CD14-positive monocyte (primary cell): Measurements from ENCODE around the gene ATXN7L1. TPM values are rescaled to one million over a fixed set of nuclear protein-coding genes. Genes with fewer than 3 reads are reported as not detected.
"Not testable (repeated sequence)": the region's sequence is repeated elsewhere in the genome, so short reads cannot be mapped to it uniquely, and the experiment has no call there.

ENCODE experiments used
- DNase-seq, 3 donors: peaks; one replicate each; pipeline ENCODE4 v3.0.0-alpha.2; 2011 to 2022
- H2AFZ ChIP-seq: 2 replicates; pipeline ENCODE4 v1.6.0; 2012; ENCODE audit warnings: mild to moderate bottlenecking, low read depth, low read length, inconsistent platforms; ENCODE audit not compliant: insufficient read depth, poor library complexity, severe bottlenecking
- H3K27ac ChIP-seq, 2 donors: 1 replicate in 1 of 2; 2 replicates in 1 of 2; pipeline ENCODE4 v1.5.1; 2012 to 2013; ENCODE audit warnings: low read length in 2 of 2, control low read depth in 1 of 2, inconsistent platforms in 1 of 2, low read depth in 1 of 2, mild to moderate bottlenecking in 1 of 2
- H3K27me3 ChIP-seq, 2 donors: one replicate each; pipeline versions ENCODE4 v1.6.0 to v1.6.1; 2011 to 2013; ENCODE audit warnings: low read length in 2 of 2; ENCODE audit not compliant: control insufficient read depth in 2 of 2, insufficient read depth in 2 of 2
- H3K36me3 ChIP-seq, 2 donors: replicated peaks in 1 of 2; 1 replicate in 1 of 2; 2 replicates in 1 of 2; pipeline versions ENCODE4 v1.5.1 to v1.6.1; 2012 to 2013; ENCODE audit warnings: low read length in 2 of 2, control low read depth in 1 of 2, inconsistent platforms in 1 of 2, mild to moderate bottlenecking in 1 of 2; ENCODE audit not compliant: insufficient read depth in 2 of 2, control insufficient read depth in 1 of 2
- H3K4me1 ChIP-seq, 2 donors: 1 replicate in 1 of 2; 2 replicates in 1 of 2; pipeline versions ENCODE4 v1.5.1 to v1.6.1; 2012 to 2013; ENCODE audit warnings: low read length in 2 of 2, control low read depth in 1 of 2, inconsistent platforms in 1 of 2, mild to moderate bottlenecking in 1 of 2, moderate library complexity in 1 of 2; ENCODE audit not compliant: insufficient read depth in 2 of 2, control insufficient read depth in 1 of 2
- H3K4me2 ChIP-seq: replicated peaks from 2 replicates; pipeline ENCODE3; 2012; ENCODE audit warnings: low read length, moderate library complexity, mild to moderate bottlenecking; ENCODE audit not compliant: poor library complexity, severe bottlenecking; ENCODE audit errors: extremely low read depth
- H3K4me3 ChIP-seq, 3 experiments: fragments of 200-600 bp in 1 of 3; sonication (generic) in 1 of 3; replicated peaks in 1 of 3; 1 replicate in 2 of 3; 2 replicates in 1 of 3; pipeline ENCODE4 v1.5.1; 2011 to 2013; ENCODE audit warnings: low read length in 3 of 3, mild to moderate bottlenecking in 3 of 3, control low read depth in 2 of 3, low read depth in 2 of 3, inconsistent platforms in 1 of 3, moderate library complexity in 1 of 3
- H3K79me2 ChIP-seq: 2 replicates; pipeline ENCODE4 v1.6.0; 2012; ENCODE audit warnings: mild to moderate bottlenecking, control low read depth, inconsistent platforms, low read length, moderate library complexity; ENCODE audit not compliant: insufficient read depth
- H3K9ac ChIP-seq: 2 replicates; pipeline ENCODE4 v1.6.0; 2017; ENCODE audit warnings: low read length, mild to moderate bottlenecking; ENCODE audit not compliant: insufficient read depth, poor library complexity, severe bottlenecking
- H3K9me3 ChIP-seq, 2 donors: replicated peaks in 1 of 2; 1 replicate in 1 of 2; 2 replicates in 1 of 2; pipeline versions ENCODE4 v1.5.1 to v1.6.1; 2012 to 2013; ENCODE audit warnings: low read length in 2 of 2, control low read depth in 1 of 2; ENCODE audit not compliant: control insufficient read depth in 1 of 2, insufficient read depth in 1 of 2
- H4K20me1 ChIP-seq: 2 replicates; pipeline ENCODE4 v1.6.0; 2012; ENCODE audit warnings: mild to moderate bottlenecking, low read length, control low read depth, moderate library complexity; ENCODE audit not compliant: insufficient read depth
- H3K27ac Mint-ChIP-seq, 7 donors: one replicate each; pipeline ENCODE4 v1.8.0; 2020; ENCODE audit warnings: mild to moderate bottlenecking in 7 of 7, mixed read lengths in 7 of 7, moderate library complexity in 6 of 7, inconsistent platforms in 2 of 7
- H3K27me3 Mint-ChIP-seq, 3 donors: one replicate each; pipeline ENCODE4 v1.8.0; 2021 to 2022; ENCODE audit warnings: low read depth in 3 of 3, mild to moderate bottlenecking in 3 of 3, mixed read lengths in 3 of 3, moderate library complexity in 3 of 3, inconsistent platforms in 1 of 3
- H3K36me3 Mint-ChIP-seq, 2 donors: one replicate each; pipeline ENCODE4 v1.8.0; 2020; ENCODE audit warnings: mixed read lengths in 2 of 2, inconsistent platforms in 1 of 2, mild to moderate bottlenecking in 1 of 2
- H3K4me1 Mint-ChIP-seq: one replicate; pipeline ENCODE4 v1.8.0; 2020; ENCODE audit warnings: mild to moderate bottlenecking, mixed read lengths
- H3K4me3 Mint-ChIP-seq, 2 donors: one replicate each; pipeline ENCODE4 v1.8.0; 2020; ENCODE audit warnings: mild to moderate bottlenecking in 2 of 2, mixed read lengths in 2 of 2, moderate library complexity in 1 of 2
- H3K9me3 Mint-ChIP-seq, 7 donors: one replicate each; pipeline ENCODE4 v1.8.0; 2020 to 2022; ENCODE audit warnings: mixed read lengths in 7 of 7, mild to moderate bottlenecking in 6 of 7, moderate library complexity in 6 of 7, inconsistent platforms in 2 of 7
- WGBS: methylation state at CpG from one replicate; pipeline ENCODE4 v1.1.5; 2013; ENCODE audit warnings: missing lambda C conversion rate; ENCODE audit not compliant: insufficient coverage; 5-methylcytosine and 5-hydroxymethylcytosine counted together
- intact Hi-C, 2 donors: fragments of 100-400 bp; cut with micrococcal nuclease; formaldehyde crosslinking; loops; one replicate each; pipeline versions ENCODE4 v1.15.0 to v1.15.1; 2023
- polyA plus RNA-seq, 3 donors: library from polyadenylated mRNA; depleted of rRNA in 1 of 3; unstranded in 2 of 3; stranded (reverse) in 1 of 3; fragments of 300-500 nt in 2 of 3; fragments of >200 nt in 1 of 3; fragmentation: Illumina TruSeq in 2 of 3; gene quantifications; 1 replicate in 2 of 3; 2 replicates in 1 of 3; pipeline ENCODE4 v1.2.3, GENCODE V29; 2012 to 2021
- TF ChIP-seq, protein P1 (sequence below): fragments of 200-600 bp; IDR thresholded peaks from one replicate; pipeline ENCODE4 v1.8.0; 2022; ENCODE audit warnings: antibody characterized with exemption, mild to moderate bottlenecking

Gene ATXN7L1
- polyA plus RNA-seq, 3 donors = 4.5 to 12.2 (median 11.2) TPM

DNA sequence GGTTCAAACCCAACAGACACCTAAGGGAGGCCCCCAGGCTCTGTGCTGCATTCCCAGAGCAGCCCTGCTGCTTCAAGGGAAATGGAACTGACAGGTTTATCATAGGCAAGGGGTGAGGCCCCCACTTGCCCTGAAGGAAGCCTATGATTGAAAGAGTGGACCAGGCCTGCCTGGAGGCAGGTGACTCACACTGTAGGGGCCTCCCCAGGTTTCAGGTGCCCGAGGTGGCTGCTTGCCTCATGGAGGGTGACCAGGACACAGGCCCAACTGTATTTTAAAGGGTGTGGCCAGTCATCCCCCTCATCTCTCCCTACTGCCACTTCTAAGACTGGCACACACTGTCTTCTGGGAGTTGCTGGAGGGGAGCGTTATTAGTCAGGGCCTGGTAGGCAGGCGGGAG, 85.4 kb downstream of the ATXN7L1 start:
- Mint-ChIP-seq H3K27ac (peak overlapping the region in 1 of 7 donors; percentile 27), H3K36me3 (peaks cover 19 to 36% of the 10 kb centered on the region in 2 donors), H3K4me1 (no peaks in the 10 kb centered on the region), H3K27me3 (peaks cover 0 to under 1% (median 0%) of the 10 kb centered on the region in 3 donors), H3K4me3 (no peak overlapping the region), H3K9me3 (no peaks in the 10 kb centered on the region)
- Histone ChIP-seq H3K4me2 (no peak overlapping the region), H4K20me1 (no peaks in the 10 kb centered on the region), H3K27me3 (no peaks in the 10 kb centered on the region), H3K9ac (no peak overlapping the region), H3K9me3 (no peaks in the 10 kb centered on the region), H3K27ac (no peak overlapping the region), H3K79me2 (no peaks in the 10 kb centered on the region), H3K4me1 (no peaks in the 10 kb centered on the region), H3K4me3 (no peak overlapping the region), H2AFZ (no peak overlapping the region), H3K36me3 (peaks cover 4 to 12% of the 10 kb centered on the region in 2 donors)
- 100% methylated on average over 1 of the region's 3 CpGs for WGBS
- intact Hi-C loops = no loop called here
- no peak for DNase-seq
- TF ChIP-seq, protein P1, sequence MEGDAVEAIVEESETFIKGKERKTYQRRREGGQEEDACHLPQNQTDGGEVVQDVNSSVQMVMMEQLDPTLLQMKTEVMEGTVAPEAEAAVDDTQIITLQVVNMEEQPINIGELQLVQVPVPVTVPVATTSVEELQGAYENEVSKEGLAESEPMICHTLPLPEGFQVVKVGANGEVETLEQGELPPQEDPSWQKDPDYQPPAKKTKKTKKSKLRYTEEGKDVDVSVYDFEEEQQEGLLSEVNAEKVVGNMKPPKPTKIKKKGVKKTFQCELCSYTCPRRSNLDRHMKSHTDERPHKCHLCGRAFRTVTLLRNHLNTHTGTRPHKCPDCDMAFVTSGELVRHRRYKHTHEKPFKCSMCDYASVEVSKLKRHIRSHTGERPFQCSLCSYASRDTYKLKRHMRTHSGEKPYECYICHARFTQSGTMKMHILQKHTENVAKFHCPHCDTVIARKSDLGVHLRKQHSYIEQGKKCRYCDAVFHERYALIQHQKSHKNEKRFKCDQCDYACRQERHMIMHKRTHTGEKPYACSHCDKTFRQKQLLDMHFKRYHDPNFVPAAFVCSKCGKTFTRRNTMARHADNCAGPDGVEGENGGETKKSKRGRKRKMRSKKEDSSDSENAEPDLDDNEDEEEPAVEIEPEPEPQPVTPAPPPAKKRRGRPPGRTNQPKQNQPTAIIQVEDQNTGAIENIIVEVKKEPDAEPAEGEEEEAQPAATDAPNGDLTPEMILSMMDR = no peak

DNA sequence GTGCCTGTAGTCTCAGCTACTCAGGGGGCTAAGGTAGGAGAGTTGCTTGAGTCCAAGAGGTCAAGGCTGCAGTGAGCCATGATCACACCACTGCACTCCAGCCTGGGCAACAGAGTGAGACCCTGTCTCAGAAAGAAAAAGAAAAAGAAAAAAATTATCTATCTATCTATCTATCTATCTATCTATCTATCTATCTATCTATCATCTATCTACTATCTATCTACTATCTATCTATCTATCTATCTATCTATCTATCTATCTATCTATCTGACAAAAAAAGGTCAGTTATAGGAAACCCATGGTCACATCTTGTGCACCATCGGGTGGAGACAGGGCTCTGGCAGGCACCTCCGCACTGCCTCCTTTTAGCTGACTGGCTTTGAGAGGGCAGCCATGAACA, 85.9 kb downstream of the ATXN7L1 start:
- intact Hi-C loops, H4K20me1 ChIP-seq, H3K27me3 ChIP-seq, H3K79me2 ChIP-seq, H3K4me1 ChIP-seq, H3K27ac Mint-ChIP-seq, DNase-seq, H3K4me3 Mint-ChIP-seq, H3K9me3 Mint-ChIP-seq, H2AFZ ChIP-seq, H3K9ac ChIP-seq, H3K27me3 Mint-ChIP-seq, H3K9me3 ChIP-seq, H3K4me2 ChIP-seq, H3K4me3 ChIP-seq, H3K27ac ChIP-seq, H3K4me1 Mint-ChIP-seq: not testable (repeated sequence)
- 100% methylated on average over 2 of the region's 2 CpGs for WGBS
- H3K36me3 Mint-ChIP-seq = peaks cover 18 to 33% of the 10 kb centered on the region in 2 donors
- H3K36me3 ChIP-seq = peaks cover 4 to 15% of the 10 kb centered on the region in 2 donors
